HG03095 (cell line): Measurements from ENCODE around the gene DENR.
"Not testable (repeated sequence)": the region's sequence is repeated elsewhere in the genome, so short reads cannot be mapped to it uniquely, and the experiment has no call there.

Source experiments
- ATAC-seq: cut with Tn5 transposase; IDR thresholded peaks from one replicate; pipeline ENCODE4 v1.9.1; 2021; ENCODE audit warnings: moderate library complexity; ENCODE audit not compliant: unreplicated experiment

The DENR gene

DNA sequence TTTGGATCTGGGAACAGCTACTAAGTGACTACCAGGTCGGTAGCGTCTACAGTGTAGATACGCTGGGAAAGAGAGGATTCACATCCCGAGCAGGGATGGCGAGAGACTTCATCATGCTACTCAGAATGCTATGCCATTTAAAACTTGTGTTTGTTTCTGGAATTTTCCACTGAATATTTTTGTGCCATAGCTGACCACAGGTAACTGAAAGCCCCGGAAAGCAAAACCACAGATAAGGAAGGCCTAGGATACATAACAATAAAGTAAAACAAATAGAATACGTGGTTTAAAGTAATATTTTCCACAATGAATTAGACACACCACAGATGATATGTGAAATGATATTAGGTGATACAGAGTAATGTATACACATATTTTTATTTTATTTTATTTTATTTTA lies 14.1 kb upstream of the DENR start:
- ATAC-seq = no peak

DNA sequence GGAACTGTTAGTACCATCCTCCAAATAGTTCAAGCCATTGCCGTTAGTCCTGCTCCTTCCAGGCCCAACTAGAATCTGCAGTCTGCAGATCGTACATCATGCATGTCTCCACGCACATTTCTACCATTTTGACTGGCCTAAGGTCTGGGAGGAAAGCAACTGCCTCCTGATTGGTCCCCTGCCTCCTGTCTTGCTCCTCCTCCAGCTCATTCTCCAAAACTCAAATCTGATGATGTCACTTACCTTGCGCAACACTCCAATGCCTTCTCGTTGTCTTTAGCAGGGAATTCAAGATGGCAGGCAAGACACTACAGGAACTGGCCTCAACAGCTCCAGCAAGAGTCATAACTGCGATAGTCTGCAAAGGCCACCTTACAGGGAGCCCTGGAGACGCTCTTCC lies 12.3 kb upstream of the DENR start:
- ATAC-seq = no peak

DNA sequence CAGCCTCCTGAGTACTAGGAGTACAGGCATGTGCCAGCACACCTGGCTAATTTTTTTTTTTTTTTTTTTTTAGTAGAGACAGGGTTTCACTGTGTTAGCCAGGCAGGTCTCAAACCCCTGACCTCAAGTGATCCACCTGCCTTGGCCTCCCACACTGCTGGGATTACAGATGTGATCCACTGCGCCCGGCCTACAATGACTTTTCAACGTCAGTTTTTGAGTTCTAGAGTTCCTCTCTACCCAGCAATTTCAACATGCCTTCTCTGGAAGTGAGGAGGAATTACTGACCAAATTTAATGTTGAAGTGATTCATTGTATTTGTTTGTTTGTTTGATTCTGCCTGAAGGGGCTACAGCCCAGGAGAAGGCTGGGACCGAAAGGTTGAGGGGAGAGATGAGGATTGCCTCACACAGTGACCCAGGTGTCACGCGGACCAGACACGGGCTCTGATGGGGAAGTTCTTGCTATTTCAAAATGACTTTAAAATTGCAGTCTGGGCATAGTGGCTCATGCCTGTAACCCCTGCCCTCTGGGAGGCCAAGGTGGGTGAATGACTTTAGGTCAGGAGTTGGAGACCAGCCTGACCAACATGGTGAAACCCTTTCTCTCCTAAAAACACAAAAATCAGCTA lies 8.6 kb upstream of the DENR start:
- no peak for ATAC-seq

DNA sequence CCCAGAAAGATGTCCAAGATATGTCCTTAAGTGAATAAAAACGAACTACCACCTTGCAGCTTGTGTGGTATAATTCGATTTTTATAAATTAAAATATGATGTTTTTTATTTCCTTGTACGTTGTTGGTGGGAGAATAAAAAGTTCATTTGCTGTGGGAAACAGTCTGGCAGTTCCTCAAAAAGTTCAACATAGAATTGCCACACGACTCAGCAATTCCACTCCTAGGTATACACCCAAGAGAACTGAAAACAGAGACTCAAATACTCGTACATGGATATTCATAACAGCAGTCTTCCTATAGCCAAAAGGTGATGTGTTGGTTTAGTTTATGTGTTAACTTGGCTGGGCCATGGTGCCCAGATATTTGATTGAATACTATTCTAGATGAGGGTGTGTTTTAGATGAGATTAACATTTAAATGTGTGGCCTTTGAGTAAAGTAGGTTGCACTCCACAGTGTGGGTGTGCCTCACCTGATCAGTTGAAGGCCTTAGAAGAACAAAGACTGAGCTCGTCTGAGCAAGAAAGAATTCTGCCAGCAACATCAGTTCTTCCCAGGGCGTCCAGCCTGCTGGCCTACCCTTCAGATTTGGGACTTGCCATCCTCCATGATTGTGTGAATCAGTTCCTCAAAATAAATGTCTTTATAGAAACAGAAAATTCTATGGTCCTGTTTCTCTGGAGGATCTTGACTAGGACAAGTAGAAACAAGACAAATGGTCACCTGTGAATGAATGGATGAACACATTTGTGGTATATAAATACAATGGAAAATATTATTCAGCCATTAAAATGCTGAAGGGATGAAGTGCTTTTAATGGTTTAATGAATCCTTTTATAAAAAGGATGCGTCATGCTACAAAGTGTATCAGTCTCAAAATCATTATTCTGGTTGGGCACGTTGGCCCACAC lies 5.1 kb upstream of the DENR start:
- ATAC-seq = no peak

DNA sequence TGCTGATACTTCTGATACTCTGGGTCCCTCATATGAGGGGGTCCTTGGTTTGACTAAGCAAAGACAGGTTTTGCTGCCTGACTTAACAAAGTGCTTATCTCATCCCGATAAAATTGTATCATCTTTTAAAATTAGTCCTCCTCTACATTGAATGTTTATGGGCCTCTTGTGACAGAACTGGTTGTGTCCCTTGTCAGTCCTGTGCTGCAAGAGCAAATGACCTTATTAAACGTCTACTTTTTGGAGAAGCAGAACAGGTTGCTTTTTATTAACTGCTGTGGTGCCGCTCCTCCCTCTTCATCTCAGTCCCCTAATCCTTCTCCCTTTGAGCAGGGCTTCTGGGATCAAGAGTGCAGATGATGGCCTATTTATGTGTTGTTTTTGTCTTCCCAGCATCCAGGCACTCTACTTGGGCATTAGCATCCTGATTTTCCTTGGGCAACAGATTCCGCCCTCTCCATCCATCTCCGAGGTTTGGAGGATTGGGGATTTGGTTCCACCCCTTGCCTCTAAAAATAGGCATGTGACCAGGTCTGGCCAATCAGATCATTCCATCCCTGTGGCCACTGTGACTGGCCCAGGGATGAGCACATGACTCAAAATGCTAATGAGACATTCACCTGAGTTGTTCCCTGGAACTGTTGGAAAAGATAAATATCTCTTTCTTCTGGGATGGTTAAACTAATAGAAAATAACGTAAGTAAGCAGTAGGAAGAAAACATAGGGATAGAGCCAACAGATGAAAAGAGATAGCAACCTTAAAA lies 2.9 kb upstream of the DENR start:
- ATAC-seq = no peak

DNA sequence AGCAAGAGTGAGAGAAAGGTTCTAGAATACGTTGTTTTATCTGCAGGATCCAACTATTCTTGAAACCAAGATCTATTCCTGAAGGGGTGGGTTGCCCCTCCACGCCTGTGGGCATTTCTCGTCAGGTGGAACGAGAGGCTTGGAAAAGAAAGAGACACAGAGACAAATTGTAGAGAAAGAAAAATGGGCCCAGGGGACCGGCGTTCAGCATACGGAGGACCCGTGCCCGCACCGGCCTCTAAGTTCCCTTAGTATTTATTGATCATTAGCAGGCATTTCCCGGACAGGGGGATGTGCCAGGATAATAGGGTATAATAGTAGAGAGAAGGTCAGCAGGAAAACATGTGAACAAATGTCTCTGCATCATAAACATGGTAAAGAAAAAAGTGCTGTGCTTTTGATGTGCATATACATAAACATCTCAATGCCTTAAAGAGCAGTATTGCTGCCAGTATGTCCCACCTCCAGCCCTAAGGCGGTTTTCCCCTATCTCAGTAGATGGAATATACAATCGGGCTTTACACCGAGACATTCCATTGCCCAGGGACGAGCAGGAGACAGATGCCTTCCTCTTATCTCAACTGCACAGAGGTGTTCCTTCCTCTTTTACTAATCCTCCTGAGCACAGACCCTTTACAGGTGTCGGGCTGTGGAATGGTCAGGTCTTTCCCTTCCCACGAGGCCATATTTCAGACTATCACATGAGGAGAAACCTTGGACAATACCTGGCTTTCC lies 1.7 kb upstream of the DENR start:
- not testable (repeated sequence) for ATAC-seq

DNA sequence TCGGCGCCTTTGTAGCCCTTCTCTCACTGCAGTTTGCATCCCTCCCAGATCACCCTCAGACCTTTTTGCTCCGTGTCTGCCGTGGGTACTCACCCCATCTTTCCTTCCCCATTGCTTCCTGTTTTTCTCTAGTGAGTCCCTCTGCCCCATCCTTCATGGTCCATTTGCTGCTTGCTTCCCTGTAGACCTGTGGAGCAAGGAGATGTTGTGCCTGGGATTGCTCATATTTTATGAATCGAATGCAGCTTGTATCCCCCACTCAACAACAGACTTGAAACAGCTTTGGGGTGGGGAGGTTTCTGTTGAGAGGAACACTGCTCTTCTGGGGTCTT lies 661 bp downstream of the DENR start:
- no peak for ATAC-seq

DNA sequence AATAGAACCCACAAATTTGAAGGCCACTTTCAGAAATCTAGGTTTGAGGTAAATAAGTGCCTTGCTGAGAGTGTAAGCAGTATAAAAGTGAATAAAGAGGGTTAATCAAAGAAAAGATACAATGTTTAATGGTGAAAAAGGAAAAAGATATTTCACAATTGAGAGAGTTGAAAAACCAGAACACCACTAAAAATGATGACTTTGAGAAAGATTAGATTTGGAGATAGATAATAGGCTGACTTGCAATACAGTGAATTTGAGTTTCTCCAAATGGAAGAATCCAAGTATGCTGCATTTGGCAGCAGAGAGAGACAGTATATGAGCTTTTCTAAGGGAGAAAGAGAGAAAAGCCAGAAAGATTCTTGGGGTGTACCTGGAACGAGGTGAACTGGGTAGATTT lies 2.2 kb downstream of the DENR start:
- ATAC-seq = no peak

DNA sequence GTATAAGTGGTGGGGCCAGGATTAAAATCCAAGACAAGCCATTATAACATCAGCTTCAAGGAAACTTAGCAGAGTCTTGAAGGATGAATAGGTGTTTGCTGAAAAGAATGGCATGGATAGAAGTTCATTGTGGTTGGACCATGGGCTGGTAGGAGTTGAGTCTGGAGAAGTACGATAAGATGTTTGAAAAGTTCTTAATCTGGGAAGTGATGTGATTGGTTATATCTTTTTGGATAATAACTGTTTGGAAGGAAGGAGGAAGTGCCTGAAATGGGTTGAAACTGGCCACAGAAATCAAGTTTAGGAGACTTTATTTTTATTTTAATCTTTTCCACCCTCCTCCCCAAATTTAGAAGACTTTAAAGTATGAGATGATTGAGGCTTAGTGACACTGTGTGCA lies 4.9 kb downstream of the DENR start:
- ATAC-seq = no peak

DNA sequence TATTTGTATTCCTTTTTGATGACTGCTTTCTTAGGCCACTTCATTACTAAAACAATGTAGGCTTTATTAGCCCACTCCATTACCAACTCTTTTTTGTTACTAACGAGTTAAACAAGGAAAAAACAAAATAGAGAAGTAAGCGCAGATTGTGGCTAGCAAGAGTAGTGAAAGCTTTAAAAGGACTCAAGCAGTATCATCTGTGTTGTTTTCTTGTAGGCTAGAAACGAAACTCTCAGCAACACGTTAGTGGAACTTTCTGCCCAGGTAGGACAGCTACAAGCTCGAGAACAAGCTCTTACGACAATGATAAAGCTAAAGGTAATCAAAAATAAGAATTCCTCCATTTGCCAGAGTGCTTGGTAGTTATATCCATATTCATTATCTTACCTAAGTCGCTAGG lies 32.9 kb downstream of the DENR start:
- no peak for ATAC-seq

DNA sequence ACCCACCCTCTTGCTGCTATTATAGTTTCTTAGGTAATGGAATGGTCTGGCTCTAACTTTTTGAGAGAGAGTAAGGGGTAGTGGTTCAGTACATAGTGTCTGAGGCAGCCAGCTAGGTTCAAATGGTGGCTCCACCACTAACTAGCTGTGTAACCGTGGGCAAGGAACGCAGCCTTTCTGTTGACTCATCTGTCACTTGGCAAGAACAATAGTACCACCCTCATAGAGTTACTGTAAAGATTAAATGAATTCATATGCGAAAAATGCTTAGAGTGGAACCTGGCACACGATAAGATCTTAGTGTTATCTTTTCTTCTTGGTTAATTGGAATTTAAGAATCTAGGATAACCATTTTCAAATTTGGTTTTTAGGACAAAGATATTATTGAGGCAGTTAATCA lies 35.8 kb downstream of the DENR start:
- no peak for ATAC-seq

DNA sequence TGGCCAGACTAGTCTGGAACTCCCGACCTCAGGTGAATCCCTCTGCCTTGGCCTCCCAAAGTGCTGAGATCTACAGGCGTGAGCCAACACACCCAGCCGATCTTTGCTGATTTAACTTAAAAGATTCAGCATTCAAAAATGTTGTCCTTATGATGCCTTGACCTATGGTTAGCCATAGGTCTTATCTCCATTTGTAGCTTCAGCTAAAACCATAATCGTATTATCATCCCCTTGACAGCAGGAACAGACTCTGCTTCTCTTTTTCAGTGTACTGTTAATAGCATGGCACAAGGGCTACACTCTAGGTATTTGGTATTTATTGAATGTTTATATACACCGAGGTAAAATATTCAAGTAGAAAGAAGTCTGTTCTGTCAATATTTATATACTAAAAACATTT lies 37.0 kb downstream of the DENR start:
- no peak for ATAC-seq

DNA sequence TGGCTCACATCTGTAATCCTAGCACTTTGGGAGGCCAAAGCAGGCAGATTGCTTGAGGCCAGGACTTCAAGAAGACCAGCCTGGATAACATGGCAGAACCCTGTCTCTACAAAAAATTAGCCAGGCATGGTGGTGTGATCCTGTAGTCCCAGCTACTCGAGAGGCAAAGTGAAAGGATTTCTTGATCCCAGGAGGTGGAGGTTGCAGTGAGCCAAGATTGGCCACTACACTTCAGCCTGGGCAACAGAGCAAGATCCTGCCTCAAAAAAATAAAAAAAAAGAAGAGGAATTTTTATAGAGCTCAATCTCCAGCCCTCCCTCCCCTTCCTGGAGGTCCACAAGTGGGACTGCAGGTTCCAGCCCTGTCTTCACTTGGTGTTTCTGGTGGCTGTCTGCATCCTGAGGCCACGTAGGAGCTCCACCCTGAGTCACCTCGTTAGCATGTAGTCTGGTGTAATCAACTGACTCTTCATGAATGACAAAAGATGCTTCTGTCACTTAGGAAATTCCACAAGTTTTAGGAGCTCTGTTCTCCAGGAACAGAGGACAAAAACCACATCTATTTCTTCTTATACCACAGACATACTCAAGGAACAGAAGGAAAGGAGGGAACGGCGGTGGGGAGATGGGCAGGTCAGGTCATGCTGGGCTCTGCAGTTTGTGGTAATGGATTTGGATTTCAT lies 37.9 kb downstream of the DENR start:
- ATAC-seq = no peak

DNA sequence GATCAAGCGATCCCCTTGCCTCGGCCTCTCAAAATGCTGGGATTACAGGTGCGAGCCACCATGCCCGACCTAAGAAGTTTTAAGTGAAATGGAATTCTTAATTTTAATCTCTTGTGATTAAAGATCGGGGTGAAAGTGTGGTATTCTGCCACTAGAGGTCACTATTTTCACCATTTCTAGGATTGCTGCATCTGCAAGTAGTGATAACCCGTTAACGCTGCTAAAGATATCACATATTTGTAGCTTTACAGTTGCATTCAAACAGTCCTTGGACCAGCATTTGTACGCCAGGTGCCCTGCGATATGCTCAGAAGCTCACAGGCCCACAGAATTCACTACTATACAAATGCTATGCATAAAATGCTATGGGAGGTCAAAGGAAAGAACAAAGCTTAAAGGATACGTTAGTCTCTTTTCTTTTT lies 41.1 kb downstream of the DENR start:
- no peak for ATAC-seq

DNA sequence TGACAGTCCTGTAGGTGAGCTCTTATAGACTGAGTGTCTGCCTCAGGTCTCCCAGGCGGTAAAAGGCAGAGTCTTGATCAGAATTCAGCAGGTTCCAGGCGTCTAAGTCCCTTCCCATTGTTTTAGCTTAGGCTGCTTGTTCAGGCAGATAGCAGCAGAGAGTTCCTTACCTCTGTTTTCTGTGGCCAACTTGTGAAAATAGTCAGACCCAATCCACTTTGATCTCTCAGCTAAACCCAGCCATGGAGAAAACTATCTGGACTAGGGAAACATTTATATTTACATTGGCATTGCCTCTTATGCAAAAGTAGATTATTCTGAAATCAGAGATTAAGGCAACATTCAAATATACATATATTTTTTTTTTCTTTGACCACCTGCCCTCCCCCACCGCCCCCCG lies 43.2 kb downstream of the DENR start:
- ATAC-seq = no peak

DNA sequence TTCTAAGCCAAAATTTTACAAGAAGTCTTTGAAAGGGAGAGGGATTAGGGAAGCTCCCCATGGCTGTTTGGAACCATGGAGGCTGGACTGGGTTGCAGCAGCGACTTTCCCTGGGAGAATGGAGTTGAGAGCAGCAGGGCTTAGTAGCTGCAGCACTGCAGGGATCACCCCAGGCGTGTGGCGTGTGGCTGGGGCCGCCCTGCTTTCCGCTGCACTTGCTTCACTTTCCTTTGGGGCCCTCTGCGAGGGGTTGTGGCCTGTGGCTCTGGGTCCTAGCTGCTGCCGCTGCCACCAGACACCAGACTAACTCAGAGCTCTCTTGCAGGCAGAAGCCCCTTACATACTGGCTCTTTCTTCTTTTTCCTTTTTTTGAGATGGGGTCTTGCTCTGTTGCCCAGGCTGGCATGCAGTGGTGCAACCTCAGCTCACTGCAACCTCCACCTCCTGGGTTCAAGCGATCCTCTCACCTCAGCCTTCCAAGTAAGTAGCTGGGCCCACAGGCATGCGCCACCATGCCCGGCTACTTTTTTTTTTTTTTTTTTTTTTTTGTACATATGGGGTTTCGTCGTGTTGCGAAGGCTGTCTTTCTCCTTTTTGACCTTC lies 47.1 kb downstream of the DENR start:
- no peak for ATAC-seq

DNA sequence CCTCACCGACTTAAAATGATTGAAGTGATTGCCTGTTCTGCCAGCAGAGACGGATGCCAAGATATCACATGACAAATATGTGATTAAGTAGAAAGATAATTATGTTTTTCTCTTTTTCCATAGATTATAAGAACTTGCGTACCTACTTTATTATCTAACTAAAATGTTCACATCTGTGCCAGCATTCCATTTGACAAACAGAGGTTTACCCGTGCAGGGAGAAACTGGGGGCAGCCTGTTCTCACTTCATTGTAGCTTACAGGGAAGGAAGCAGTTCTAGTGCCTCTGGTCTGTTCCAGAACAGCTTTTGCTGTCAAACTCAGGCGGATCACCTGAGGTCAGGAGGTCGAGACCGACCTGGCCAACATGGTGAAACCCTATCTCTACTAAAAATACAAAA lies 51.3 kb downstream of the DENR start:
- no peak for ATAC-seq

DNA sequence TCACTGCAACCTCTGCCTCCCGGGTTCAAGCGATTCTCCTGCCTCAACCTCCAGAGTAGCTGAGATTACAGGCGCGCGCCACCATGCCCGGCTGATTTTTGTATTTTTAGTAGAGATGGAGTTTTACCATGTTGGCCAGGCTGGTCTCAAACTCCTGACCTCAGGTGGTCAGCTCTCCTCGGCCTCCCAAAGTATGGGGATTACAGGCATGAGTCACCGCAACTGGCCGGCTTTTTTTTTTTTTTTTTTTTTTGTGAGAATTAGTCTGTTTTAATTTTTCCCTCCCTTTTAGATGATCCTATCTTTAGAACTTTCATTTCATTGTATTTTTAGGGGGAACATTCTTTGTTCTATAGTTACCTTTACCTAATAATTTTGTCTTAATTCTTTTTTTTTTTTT lies 52.3 kb downstream of the DENR start:
- not testable (repeated sequence) for ATAC-seq

DNA sequence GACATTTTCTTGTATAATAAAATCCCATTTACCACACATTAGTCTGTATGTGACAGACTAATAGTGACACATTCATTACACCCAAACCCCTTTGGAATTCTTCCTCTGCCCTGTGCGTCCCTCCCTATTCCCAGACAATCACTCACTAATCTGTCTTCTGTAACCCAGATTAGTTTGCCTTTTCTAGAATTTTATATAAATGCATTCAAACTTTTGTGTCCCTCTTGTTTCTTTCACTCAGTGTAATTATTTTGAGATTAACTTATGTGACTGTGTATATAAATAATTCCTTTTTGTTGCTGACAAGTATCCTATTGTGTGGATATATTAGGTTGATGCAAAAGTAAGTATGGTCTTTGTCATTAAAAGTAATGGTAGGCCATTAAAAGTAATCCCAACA lies 55.0 kb downstream of the DENR start:
- no peak for ATAC-seq

DNA sequence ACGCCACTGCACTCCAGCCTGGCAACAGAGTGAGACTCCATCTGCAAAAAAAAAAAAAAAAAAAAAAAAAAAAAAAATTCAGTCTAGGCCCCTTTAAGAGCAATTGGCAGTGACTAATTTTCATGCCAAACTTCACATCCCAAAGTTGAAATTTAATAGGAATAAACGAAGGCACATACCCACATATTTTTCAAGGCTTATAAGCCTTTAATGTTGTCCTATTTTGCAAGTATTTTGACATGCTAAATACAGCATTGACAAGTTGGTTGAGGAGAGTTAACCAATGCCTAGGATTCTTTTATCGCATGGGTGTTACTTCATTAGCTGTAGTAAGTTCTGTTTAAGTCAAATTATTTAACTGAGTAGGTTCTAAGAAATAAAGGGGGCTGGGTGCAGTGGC lies 59.2 kb downstream of the DENR start:
- ATAC-seq = no peak
